ENCODE results near the gene CHST3. TPM values are rescaled to one million over a fixed set of nuclear protein-coding genes. Genes with fewer than 3 reads are reported as not detected.
"Not testable (repeated sequence)": the region's sequence is repeated elsewhere in the genome, so short reads cannot be mapped to it uniquely, and the experiment has no call there.

The CHST3 gene
- total and polyA plus RNA-seq, 10 of the 15 experiments (the other 5 are each of a cell fraction or from before 2014, with no cell fraction given): 0.03 to 0.50 (median 0.05) TPM; not detected in 2

DNA sequence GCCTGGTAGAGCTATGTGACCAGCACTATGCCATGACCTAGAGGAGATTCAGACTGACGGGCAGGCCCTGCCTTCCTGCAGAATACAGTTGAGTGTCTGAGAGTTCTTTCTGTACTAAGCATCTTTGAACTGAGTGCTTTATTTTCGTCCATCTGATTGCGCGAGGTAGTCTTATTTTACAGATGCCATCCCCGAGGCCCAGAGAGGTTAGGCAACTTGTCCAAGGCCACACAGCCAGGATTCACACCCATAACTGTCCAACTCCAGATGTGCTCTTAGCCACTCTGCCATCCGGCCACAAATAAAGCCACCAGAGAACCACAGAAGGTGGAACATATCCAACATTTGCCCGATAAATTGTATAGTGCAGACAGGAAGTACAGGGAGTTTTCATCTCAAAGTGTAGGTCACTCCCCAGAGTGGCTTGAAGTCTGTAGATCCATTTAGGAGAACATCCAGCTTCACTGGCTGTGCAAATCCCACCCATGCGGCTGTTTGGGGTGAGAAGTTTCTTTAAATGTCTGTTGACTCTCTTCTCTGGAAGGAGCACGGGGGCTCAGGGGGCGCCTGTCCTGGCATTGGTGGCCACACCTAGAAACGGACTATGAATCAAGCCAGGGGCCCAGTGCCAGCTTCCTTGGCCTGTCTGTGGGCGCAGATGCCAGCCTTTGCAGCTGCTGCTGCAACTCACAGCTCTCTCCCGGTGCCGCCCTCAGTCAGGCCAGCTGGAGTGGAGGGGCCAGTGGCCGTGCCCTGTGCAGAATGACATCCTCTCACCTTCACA, 11.1 kb downstream of the CHST3 start (continued):
- no peak for TF ChIP-seq BHLHE40 (IDR thresholded peaks at IDR 0.05; ENCODE audit: borderline replicate concordance in 1 of 2, low read depth in 2 of 2, low read length in 1 of 2)

DNA sequence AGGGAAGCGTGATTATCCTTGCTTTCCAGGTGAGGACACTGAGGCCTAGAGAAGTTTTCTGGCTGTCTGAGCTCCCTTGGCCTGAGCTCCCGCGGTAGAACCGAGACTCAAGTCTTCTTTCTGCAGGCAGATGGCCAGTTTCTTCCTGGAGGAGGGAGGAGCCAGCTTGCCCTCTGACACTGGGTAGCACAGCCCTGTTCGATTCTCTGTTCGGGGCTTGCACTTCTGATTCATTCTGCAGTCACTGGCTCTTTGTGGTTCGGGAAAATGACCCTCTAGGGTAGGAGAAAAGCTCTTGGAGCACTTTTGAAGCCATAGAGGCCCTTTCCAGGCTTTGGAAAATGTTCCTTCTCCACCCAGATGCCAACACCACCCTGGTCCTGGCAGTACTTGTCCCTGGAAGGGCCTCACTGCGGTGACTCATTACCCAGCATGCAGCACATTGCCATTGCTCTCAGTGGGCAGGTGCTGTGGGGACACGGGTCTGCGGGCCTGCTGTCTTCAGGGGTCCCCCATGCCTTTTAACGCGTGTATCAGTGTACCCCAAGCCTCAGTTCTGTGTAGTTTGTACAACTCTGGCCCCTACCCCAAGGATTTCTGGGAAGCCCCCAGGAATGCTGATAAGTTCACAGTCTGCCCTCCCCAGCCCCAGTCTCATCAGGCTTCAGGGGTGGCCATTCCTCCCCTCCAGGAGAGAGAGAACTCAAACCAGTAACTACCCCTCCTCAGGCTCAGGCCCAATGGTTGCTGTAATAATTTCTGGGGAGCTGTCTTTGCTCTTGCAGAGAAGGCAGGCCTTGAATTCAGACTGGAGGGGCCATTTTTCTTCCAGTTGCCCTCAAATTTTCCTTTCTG, 11.9 kb downstream of the CHST3 start:
- Histone ChIP-seq H3K4me2 (ENCODE audit: control insufficient read depth, insufficient read depth) (no peak overlapping the region), H4K20me1 (ENCODE audit: control insufficient read depth, insufficient read depth) (no peaks in the 10 kb centered on the region), H3K27me3 (replicated peaks in 1 of 2; ENCODE audit: control insufficient read depth in 2 of 2, insufficient read depth in 2 of 2, low read length in 1 of 2) (no peaks in the 10 kb centered on the region; a peak in 1 of 4 replicates), H3K27ac (ENCODE audit: control insufficient read depth, insufficient read depth) (no peak overlapping the region), H3K9ac (ENCODE audit: control insufficient read depth, insufficient read depth, low read length) (no peak overlapping the region), H3K4me3 (no peak overlapping the region), H3K36me3 (ENCODE audit: control insufficient read depth in 2 of 2, insufficient read depth in 2 of 2, low read length in 1 of 2) (no peaks in the 10 kb centered on the region), H3K9me3 (replicated peaks; ENCODE audit: control insufficient read depth, insufficient read depth, low read length) (no peaks in the 10 kb centered on the region), H2AFZ (ENCODE audit: control insufficient read depth, low read depth, low read length) (no peak overlapping the region), H3K79me2 (ENCODE audit: control insufficient read depth, insufficient read depth, low read length) (no peaks in the 10 kb centered on the region), H3K4me1 (ENCODE audit: control insufficient read depth, insufficient read depth, low read length) (peaks cover 30% of the 10 kb centered on the region)
- no peak for DNase-seq (ENCODE audit: low read depth, low spot score)
- no peak for ATAC-seq
- 51% methylated on average over 12 of the region's 12 CpGs for WGBS (ENCODE audit: insufficient coverage, insufficient replicate concordance, low lambda C conversion rate, missing lambda C conversion rate)
- no peak for FAIRE-seq
- POLR2A ChIA-PET: no interaction called here
- RAD21 ChIA-PET (ENCODE audit: unreplicated experiment): interaction anchor here (1.6 kb wide), 1 partner anchor 9 kb away, joined by 12 read pairs; no protein-coding TSS in a partner anchor
- intact Hi-C loops (cut with micrococcal nuclease; ENCODE audit: unreplicated experiment) (no loop called here), in situ Hi-C loops (cut with MboI) (no loop called here)
- SMC1A ChIA-PET (ENCODE audit: uncharacterized antibody, unreplicated experiment): interaction anchor here (1.1 to 3.3 kb wide), 4 partner anchors 9 to 80 kb away, joined by 3 to 17 read pairs (median 4); no protein-coding TSS in a partner anchor
- no peak for TF ChIP-seq POLR2AphosphoS2 (IDR thresholded peaks at IDR 0.05; ENCODE audit: low read depth, low read length)
- TF ChIP-seq IRF4 (IDR thresholded peaks at IDR 0.05; ENCODE audit: low read depth, low read length): no peak
- TF ChIP-seq, protein P1, sequence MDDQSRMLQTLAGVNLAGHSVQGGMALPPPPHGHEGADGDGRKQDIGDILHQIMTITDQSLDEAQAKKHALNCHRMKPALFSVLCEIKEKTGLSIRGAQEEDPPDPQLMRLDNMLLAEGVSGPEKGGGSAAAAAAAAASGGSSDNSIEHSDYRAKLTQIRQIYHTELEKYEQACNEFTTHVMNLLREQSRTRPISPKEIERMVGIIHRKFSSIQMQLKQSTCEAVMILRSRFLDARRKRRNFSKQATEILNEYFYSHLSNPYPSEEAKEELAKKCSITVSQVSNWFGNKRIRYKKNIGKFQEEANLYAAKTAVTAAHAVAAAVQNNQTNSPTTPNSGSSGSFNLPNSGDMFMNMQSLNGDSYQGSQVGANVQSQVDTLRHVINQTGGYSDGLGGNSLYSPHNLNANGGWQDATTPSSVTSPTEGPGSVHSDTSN (IDR thresholded peaks at IDR 0.05; ENCODE audit: insufficient replicate concordance, low read depth, low read length): no peak
- TF ChIP-seq, protein P2, sequence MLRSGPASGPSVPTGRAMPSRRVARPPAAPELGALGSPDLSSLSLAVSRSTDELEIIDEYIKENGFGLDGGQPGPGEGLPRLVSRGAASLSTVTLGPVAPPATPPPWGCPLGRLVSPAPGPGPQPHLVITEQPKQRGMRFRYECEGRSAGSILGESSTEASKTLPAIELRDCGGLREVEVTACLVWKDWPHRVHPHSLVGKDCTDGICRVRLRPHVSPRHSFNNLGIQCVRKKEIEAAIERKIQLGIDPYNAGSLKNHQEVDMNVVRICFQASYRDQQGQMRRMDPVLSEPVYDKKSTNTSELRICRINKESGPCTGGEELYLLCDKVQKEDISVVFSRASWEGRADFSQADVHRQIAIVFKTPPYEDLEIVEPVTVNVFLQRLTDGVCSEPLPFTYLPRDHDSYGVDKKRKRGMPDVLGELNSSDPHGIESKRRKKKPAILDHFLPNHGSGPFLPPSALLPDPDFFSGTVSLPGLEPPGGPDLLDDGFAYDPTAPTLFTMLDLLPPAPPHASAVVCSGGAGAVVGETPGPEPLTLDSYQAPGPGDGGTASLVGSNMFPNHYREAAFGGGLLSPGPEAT (IDR thresholded peaks at IDR 0.05; ENCODE audit: low read depth): no peak
- CTCF ChIA-PET: interaction anchor here (1.3 to 2.7 kb wide), 3 partner anchors 9 to 73 kb away, joined by 3 to 11 read pairs (median 6); no protein-coding TSS in a partner anchor
- BruUV-seq (replicated peaks): no TSS peak

DNA sequence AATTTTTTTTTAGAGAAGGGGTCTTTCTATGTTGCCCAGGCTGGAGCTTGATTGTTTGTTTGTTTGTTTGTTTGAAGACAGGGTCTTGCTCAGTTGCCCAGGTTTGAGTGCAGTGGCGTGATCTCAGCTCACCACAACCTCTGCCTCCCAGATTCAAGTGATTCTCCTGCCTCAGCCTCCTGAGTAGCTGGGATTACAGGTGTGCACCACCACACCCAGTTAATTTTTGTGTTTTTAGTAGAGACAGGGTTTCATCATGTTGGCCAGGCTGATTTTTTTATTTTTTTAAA, 13.4 kb downstream of the CHST3 start:
- FAIRE-seq; H3K9ac ChIP-seq (ENCODE audit: control insufficient read depth, insufficient read depth, low read length); H3K27ac ChIP-seq (ENCODE audit: control insufficient read depth, insufficient read depth); BruUV-seq (replicated peaks); in situ Hi-C loops (cut with MboI); H3K79me2 ChIP-seq (ENCODE audit: control insufficient read depth, insufficient read depth, low read length); H3K4me3 ChIP-seq; ATAC-seq; H2AFZ ChIP-seq (ENCODE audit: control insufficient read depth, low read depth, low read length); DNase-seq (ENCODE audit: low read depth, low spot score); H4K20me1 ChIP-seq (ENCODE audit: control insufficient read depth, insufficient read depth); H3K36me3 ChIP-seq (ENCODE audit: control insufficient read depth in 2 of 2, insufficient read depth in 2 of 2, low read length in 1 of 2); H3K9me3 ChIP-seq (replicated peaks; ENCODE audit: control insufficient read depth, insufficient read depth, low read length); intact Hi-C loops (cut with micrococcal nuclease; ENCODE audit: unreplicated experiment); H3K4me2 ChIP-seq (ENCODE audit: control insufficient read depth, insufficient read depth); H3K27me3 ChIP-seq (replicated peaks in 1 of 2; ENCODE audit: control insufficient read depth in 2 of 2, insufficient read depth in 2 of 2, low read length in 1 of 2); RAD21 ChIA-PET (ENCODE audit: unreplicated experiment): not testable (repeated sequence)
- peaks cover 34% of the 10 kb centered on the region for H3K4me1 ChIP-seq (ENCODE audit: control insufficient read depth, insufficient read depth, low read length)
- POLR2A ChIA-PET: interaction anchor here (0.6 to 1.2 kb wide), 2 partner anchors 71 to 242 kb away, joined by 3 to 8 read pairs; no protein-coding TSS in a partner anchor
- WGBS (ENCODE audit: insufficient coverage, insufficient replicate concordance, low lambda C conversion rate, missing lambda C conversion rate): 38% methylated on average over 1 of the region's 1 CpG
- CTCF ChIA-PET: interaction anchor here (0.6 to 2.0 kb wide), 3 partner anchors 20 to 204 kb away, joined by 3 to 6 read pairs (median 4); no protein-coding TSS in a partner anchor
- SMC1A ChIA-PET (ENCODE audit: uncharacterized antibody, unreplicated experiment): interaction anchor here (1.1 to 1.6 kb wide), 2 partner anchors 18 to 20 kb away, joined by 3 to 8 read pairs; no protein-coding TSS in a partner anchor

Measured in GM12878 (cell line).